Suprapubic skin (tissue), 4 donors: ENCODE results near the gene C11orf58. TPM values are rescaled to one million over a fixed set of nuclear protein-coding genes. Genes with fewer than 3 reads are reported as not detected.
A peak's percentile ranks its signal among the peaks of the same experiment; 100 is the strongest.

Experiments
- DNase-seq, 2 donors: peaks; one replicate each; pipeline ENCODE4 v3.0.0-alpha.2; 2019; ENCODE audit warnings: low spot score in 2 of 2
- H3K27ac ChIP-seq: fragments of 200-600 bp; sonication (generic); one replicate; pipeline ENCODE4 v1.5.1; 2019
- H3K27me3 ChIP-seq: fragments of 200-600 bp; sonication (generic); one replicate; pipeline ENCODE4 v1.5.1; 2019
- H3K36me3 ChIP-seq: fragments of 200-600 bp; sonication (generic); one replicate; pipeline ENCODE4 v1.5.1; 2019
- H3K4me1 ChIP-seq: fragments of 200-600 bp; sonication (generic); one replicate; pipeline ENCODE4 v1.5.1; 2019
- H3K4me3 ChIP-seq: fragments of 200-600 bp; sonication (generic); one replicate; pipeline ENCODE4 v1.5.1; 2019; ENCODE audit warnings: mild to moderate bottlenecking
- H3K9me3 ChIP-seq: fragments of 200-600 bp; sonication (generic); one replicate; pipeline ENCODE4 v1.5.1; 2019
- EP300 ChIP-seq: sonication (generic); formaldehyde crosslinking; IDR thresholded peaks from one replicate; pipeline ENCODE4 v1.6.1; 2017; ENCODE audit warnings: antibody characterized with exemption
- POLR2A ChIP-seq, 2 donors: fragments of 450-650 bp; IDR thresholded peaks; one replicate each; pipeline ENCODE4 v1.6.1; 2017; ENCODE audit warnings: antibody characterized with exemption in 2 of 2, mild to moderate bottlenecking in 2 of 2, moderate library complexity in 2 of 2
- POLR2AphosphoS5 ChIP-seq, 3 donors: sonication (generic); formaldehyde crosslinking; IDR thresholded peaks; one replicate each; pipeline ENCODE4 v1.6.1; 2017; ENCODE audit warnings: antibody characterized with exemption in 3 of 3
- WGBS: methylation state at CpG from one replicate; pipeline ENCODE4 v1.1.5; 2018; 5-methylcytosine and 5-hydroxymethylcytosine counted together
- total RNA-seq, 4 donors: library from RNA; depleted of rRNA; stranded (reverse); fragments of >200 nt; gene quantifications; one replicate each; pipeline ENCODE4 v1.1.0, GENCODE V29; 2016
- TF ChIP-seq, protein P1 (sequence below), 2 donors: fragments of 200-600 bp in 1 of 2; fragments of 450-650 bp in 1 of 2; sonication (generic) in 1 of 2; IDR thresholded peaks; one replicate each; pipeline ENCODE4 v1.5.1; 2016 to 2019; ENCODE audit warnings: antibody characterized with exemption in 2 of 2, mild to moderate bottlenecking in 1 of 2, moderate library complexity in 1 of 2

Gene C11orf58
- total RNA-seq, 4 donors from 2014 or later, result 103 to 158 (median 133) TPM

- DNase-seq, result no peak
- TF ChIP-seq EP300, result no peak
- TF ChIP-seq POLR2A (IDR thresholded peaks at IDR 0.05), result no peak
- no peak for TF ChIP-seq POLR2AphosphoS5 (IDR thresholded peaks at IDR 0.05)
- TF ChIP-seq, protein P1, sequence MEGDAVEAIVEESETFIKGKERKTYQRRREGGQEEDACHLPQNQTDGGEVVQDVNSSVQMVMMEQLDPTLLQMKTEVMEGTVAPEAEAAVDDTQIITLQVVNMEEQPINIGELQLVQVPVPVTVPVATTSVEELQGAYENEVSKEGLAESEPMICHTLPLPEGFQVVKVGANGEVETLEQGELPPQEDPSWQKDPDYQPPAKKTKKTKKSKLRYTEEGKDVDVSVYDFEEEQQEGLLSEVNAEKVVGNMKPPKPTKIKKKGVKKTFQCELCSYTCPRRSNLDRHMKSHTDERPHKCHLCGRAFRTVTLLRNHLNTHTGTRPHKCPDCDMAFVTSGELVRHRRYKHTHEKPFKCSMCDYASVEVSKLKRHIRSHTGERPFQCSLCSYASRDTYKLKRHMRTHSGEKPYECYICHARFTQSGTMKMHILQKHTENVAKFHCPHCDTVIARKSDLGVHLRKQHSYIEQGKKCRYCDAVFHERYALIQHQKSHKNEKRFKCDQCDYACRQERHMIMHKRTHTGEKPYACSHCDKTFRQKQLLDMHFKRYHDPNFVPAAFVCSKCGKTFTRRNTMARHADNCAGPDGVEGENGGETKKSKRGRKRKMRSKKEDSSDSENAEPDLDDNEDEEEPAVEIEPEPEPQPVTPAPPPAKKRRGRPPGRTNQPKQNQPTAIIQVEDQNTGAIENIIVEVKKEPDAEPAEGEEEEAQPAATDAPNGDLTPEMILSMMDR (IDR thresholded peaks at IDR 0.05), result no peak
- no peak overlapping the region for H3K4me3 ChIP-seq
- H3K4me1 ChIP-seq, result peaks cover 50% of the 10 kb centered on the region
- no peaks in the 10 kb centered on the region for H3K36me3 ChIP-seq
- no peaks in the 10 kb centered on the region for H3K9me3 ChIP-seq
- no peaks in the 10 kb centered on the region for H3K27me3 ChIP-seq
- WGBS, result 92% methylated on average over 19 of the region's 19 CpGs
- no peak overlapping the region for H3K27ac ChIP-seq
Measured at GRCh38 chr11:16780698-16781550, 42.5 kb downstream of the C11orf58 start.

GRCh38 chr11:16781936-16782919 is 43.8 kb downstream of the C11orf58 start:
- Histone ChIP-seq H3K4me3 (no peak overlapping the region), H3K36me3 (no peaks in the 10 kb centered on the region), H3K4me1 (peaks cover 52% of the 10 kb centered on the region), H3K9me3 (no peaks in the 10 kb centered on the region), H3K27me3 (no peaks in the 10 kb centered on the region), H3K27ac (peak overlapping the region; percentile 10)
- TF ChIP-seq EP300, result no peak
- TF ChIP-seq POLR2A (IDR thresholded peaks at IDR 0.05), result no peak
- TF ChIP-seq POLR2AphosphoS5 (IDR thresholded peaks at IDR 0.05), result no peak
- TF ChIP-seq, protein P1 (IDR thresholded peaks at IDR 0.05), result no peak
- no peak for DNase-seq
- 75% methylated on average over 10 of the region's 11 CpGs for whole genome bisulfite sequencing

GRCh38 chr11:16783321-16783801 is 44.9 kb downstream of the C11orf58 start:
- no peak for DNase-seq
- TF ChIP-seq POLR2AphosphoS5 (IDR thresholded peaks at IDR 0.05) (no peak), POLR2A (IDR thresholded peaks at IDR 0.05) (no peak)
- H3K27ac ChIP-seq, result no peak overlapping the region
- no peaks in the 10 kb centered on the region for H3K36me3 ChIP-seq
- no peaks in the 10 kb centered on the region for H3K9me3 ChIP-seq
- no peak overlapping the region for H3K4me3 ChIP-seq
- 98% methylated on average over 14 of the region's 22 CpGs for WGBS
- no peaks in the 10 kb centered on the region for H3K27me3 ChIP-seq
- peaks cover 62% of the 10 kb centered on the region for H3K4me1 ChIP-seq

GRCh38 chr11:16784097-16784496 is 45.6 kb downstream of the C11orf58 start:
- TF ChIP-seq, protein P1 (IDR thresholded peaks at IDR 0.05), result no peak
- TF ChIP-seq POLR2AphosphoS5 (IDR thresholded peaks at IDR 0.05) (no peak), POLR2A (IDR thresholded peaks at IDR 0.05) (no peak), EP300 (no peak)
- Histone ChIP-seq H3K9me3 (no peaks in the 10 kb centered on the region), H3K36me3 (no peaks in the 10 kb centered on the region), H3K4me3 (no peak overlapping the region), H3K4me1 (peaks cover 65% of the 10 kb centered on the region), H3K27ac (no peak overlapping the region), H3K27me3 (no peaks in the 10 kb centered on the region)
- 75% methylated on average over 2 of the region's 2 CpGs for WGBS
- no peak for DNase-seq

GRCh38 chr11:16784666-16785065 is 46.2 kb downstream of the C11orf58 start:
- DNase-seq, result no peak
- Histone ChIP-seq H3K27ac (no peak overlapping the region), H3K9me3 (no peaks in the 10 kb centered on the region), H3K4me1 (peaks cover 67% of the 10 kb centered on the region), H3K36me3 (no peaks in the 10 kb centered on the region), H3K27me3 (no peaks in the 10 kb centered on the region), H3K4me3 (no peak overlapping the region)
- TF ChIP-seq, protein P1 (IDR thresholded peaks at IDR 0.05), result no peak
- no peak for TF ChIP-seq POLR2A (IDR thresholded peaks at IDR 0.05)
- 55% methylated on average over 2 of the region's 2 CpGs for whole genome bisulfite sequencing
